Measurements from ENCODE around the gene PCDHGA1. TPM values are rescaled to one million over a fixed set of nuclear protein-coding genes. Genes with fewer than 3 reads are reported as not detected.

Gene PCDHGA1
- total and polyA plus RNA-seq, 9 of the 15 experiments (the other 6 are each of a cell fraction or from before 2014, with no cell fraction given) = 0.05 to 0.26 (median 0.18) TPM; not detected in 2

DNA sequence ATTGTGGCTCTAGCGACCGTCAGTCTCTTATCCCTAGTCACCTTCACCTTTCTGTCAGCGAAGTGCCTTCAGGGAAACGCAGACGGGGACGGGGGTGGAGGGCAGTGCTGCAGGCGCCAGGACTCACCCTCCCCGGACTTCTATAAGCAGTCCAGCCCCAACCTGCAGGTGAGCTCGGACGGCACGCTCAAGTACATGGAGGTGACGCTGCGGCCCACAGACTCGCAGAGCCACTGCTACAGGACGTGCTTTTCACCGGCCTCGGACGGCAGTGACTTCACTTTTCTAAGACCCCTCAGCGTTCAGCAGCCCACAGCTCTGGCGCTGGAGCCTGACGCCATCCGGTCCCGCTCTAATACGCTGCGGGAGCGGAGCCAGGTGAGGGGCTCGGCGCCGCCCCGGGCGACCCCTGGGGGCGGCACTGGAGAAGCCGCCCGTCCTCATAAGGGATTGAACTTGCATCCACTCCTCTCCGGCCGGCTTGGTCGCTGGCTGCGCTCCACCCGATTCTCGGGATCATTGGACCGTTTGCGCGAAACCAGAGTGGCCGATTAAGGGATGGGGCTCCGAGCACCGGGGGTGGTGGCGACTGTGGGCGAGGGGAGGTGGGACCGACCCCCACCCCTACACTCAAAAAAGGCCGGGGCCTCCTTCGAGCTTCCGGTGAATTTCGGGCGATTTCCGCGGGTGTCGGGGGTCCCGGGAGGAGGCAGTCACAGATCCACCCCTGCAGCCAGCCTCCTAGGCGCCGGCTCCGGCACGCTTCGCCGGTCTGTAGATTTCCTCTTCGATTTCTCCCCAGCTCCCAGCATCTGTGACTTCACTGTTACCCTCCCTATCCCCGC, 161.2 kb downstream of the PCDHGA1 start:
- H2AFZ ChIP-seq (ENCODE audit: low read depth, low read length) = no peak overlapping the region
- H3K4me3 ChIP-seq = no peak overlapping the region

More for the DNA sequence above, 161.2 kb downstream of the PCDHGA1 start:
- DNase-seq (ENCODE audit: extremely low read depth in 1 of 4, low spot score in 3 of 4) (no peak), FAIRE-seq (no peak), ATAC-seq (no peak)
- Histone ChIP-seq H3K9me1 (ENCODE audit: control insufficient read depth, insufficient read depth, low read length) (no peaks in the 10 kb centered on the region), H3K79me2 (ENCODE audit: control insufficient read depth, insufficient read depth, low read length) (no peaks in the 10 kb centered on the region), H3K27me3 (ENCODE audit: control insufficient read depth in 2 of 2, insufficient read depth in 2 of 2, low read length in 2 of 2) (peaks cover 46 to 94% of the 10 kb centered on the region in 2 experiments), H4K20me1 (replicated peaks; ENCODE audit: control insufficient read depth, insufficient read depth, low read length) (0 out of 2 replicates have a peak, but pooled peaks cover 5% of the 10 kb centered on the region), H3K27ac (ENCODE audit: extremely low read depth, low read depth, low read length) (no peak overlapping the region), H3K4me2 (ENCODE audit: insufficient read depth, low read length) (no peak overlapping the region), H3K9me3 (replicated peaks; ENCODE audit: control insufficient read depth, insufficient read depth, low read depth, low read length) (no peaks in the 10 kb centered on the region), H3K4me1 (replicated peaks in 1 of 2; ENCODE audit: control insufficient read depth in 2 of 2, insufficient read depth in 2 of 2, low read length in 2 of 2) (peaks cover 0 to 15% of the 10 kb centered on the region in 2 experiments; a peak in 2 of 5 replicates), H3K36me3 (ENCODE audit: control insufficient read depth, insufficient read depth, low read length) (no peaks in the 10 kb centered on the region), H3K9ac (ENCODE audit: insufficient read depth in 1 of 2, low read depth in 2 of 2, low read length in 2 of 2) (no peak overlapping the region)
- intact Hi-C loops (cut with micrococcal nuclease) (no loop called here), in situ Hi-C loops (cut with MboI) (no loop called here)
- POLR2A ChIA-PET = interaction anchor here (0.6 to 0.9 kb wide), 2 partner anchors 25 to 1077 kb away, joined by 4 to 5 read pairs; no protein-coding TSS in a partner anchor
- TF ChIP-seq SLC30A9 (CRISPR knock-in tag; IDR thresholded peaks at IDR 0.05) (no peak), MEIS2 (IDR thresholded peaks at IDR 0.05; ENCODE audit: partially characterized antibody) (no peak), POU5F1 (IDR thresholded peaks at IDR 0.05; ENCODE audit: borderline replicate concordance, low read depth, low read length, partially characterized antibody) (no peak), SOX6 (IDR thresholded peaks at IDR 0.05) (no peak), CHD4 (IDR thresholded peaks at IDR 0.05; ENCODE audit: insufficient read depth, insufficient replicate concordance, low read depth, low read length, poor library complexity, severe bottlenecking) (no peak), STAG1 (CRISPR knock-in tag; IDR thresholded peaks at IDR 0.05; ENCODE audit: borderline replicate concordance) (no peak)
- TF ChIP-seq, protein P1, sequence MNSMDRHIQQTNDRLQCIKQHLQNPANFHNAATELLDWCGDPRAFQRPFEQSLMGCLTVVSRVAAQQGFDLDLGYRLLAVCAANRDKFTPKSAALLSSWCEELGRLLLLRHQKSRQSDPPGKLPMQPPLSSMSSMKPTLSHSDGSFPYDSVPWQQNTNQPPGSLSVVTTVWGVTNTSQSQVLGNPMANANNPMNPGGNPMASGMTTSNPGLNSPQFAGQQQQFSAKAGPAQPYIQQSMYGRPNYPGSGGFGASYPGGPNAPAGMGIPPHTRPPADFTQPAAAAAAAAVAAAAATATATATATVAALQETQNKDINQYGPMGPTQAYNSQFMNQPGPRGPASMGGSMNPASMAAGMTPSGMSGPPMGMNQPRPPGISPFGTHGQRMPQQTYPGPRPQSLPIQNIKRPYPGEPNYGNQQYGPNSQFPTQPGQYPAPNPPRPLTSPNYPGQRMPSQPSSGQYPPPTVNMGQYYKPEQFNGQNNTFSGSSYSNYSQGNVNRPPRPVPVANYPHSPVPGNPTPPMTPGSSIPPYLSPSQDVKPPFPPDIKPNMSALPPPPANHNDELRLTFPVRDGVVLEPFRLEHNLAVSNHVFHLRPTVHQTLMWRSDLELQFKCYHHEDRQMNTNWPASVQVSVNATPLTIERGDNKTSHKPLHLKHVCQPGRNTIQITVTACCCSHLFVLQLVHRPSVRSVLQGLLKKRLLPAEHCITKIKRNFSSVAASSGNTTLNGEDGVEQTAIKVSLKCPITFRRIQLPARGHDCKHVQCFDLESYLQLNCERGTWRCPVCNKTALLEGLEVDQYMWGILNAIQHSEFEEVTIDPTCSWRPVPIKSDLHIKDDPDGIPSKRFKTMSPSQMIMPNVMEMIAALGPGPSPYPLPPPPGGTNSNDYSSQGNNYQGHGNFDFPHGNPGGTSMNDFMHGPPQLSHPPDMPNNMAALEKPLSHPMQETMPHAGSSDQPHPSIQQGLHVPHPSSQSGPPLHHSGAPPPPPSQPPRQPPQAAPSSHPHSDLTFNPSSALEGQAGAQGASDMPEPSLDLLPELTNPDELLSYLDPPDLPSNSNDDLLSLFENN (IDR thresholded peaks at IDR 0.05; ENCODE audit: low read depth in 2 of 2, low read length in 2 of 2) = no peak
- TF ChIP-seq, protein P2, sequence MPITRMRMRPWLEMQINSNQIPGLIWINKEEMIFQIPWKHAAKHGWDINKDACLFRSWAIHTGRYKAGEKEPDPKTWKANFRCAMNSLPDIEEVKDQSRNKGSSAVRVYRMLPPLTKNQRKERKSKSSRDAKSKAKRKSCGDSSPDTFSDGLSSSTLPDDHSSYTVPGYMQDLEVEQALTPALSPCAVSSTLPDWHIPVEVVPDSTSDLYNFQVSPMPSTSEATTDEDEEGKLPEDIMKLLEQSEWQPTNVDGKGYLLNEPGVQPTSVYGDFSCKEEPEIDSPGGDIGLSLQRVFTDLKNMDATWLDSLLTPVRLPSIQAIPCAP (CRISPR knock-in tag; IDR thresholded peaks at IDR 0.05; ENCODE audit: borderline replicate concordance) = no peak
- CTCF ChIA-PET (ENCODE audit: low intra/inter-chr PET ratio) = no interaction called here
- 13% methylated on average over 37 of the region's 66 CpGs for WGBS (ENCODE audit: insufficient coverage, low coverage, missing lambda C conversion rate)
- no TSS peak for BruUV-seq (replicated peaks)

All from K562 (cell line).